GM19463 (cell line): Measurements from ENCODE around the gene ZNF625.

Experiments used
- ATAC-seq: cut with Tn5 transposase; IDR thresholded peaks from one replicate; pipeline ENCODE4 v1.9.1; 2021; ENCODE audit warnings: mild to moderate bottlenecking, moderate library complexity; ENCODE audit not compliant: unreplicated experiment

ZNF625 gene

DNA sequence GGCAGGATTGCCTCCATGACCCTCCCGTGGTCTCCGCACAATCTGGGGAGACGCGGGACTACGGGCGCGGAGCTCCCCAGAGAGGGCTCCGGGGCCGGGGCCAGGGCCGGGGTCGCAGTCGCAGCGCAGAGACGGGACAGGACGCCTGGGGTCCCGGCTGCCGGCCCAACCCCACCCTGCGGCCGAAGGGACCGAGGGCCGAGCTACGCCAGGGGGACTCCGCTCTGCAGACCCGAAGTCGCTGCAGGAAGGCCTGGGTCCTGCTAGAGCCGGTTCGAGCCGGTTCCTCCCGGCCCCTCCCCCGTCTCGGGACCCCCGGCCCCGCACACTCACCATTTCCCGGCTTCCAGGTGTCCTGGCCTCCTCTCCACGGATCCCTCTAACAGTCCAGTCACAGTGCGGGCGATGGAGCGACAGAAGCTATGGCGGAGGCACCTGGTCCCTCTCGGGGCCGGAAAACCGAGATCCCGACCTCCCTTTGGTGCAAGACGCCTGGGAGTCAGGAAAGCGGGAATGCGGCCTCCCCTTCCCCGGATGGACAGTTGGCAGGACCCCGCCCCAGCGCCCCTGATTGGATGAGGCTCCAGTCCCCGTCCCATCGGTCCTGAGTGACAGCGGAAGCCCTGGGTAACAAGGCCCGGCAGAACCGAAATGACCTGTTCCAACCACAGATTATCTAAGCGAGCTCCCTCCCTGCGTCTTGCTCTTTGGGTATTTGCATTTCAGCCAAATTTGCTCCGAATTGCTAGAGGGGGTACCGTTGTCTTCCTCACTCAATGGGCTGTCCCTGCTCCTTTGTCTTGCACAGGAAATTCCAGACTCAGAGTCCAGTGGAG, at the start of gene ZNF625:
Gene ZNF625 (minus strand): TSS at position 512 of the 836 bp plus-strand sequence. CDS start 176 bp downstream, at position 336.
- ATAC-seq, result peak; percentile 73

DNA sequence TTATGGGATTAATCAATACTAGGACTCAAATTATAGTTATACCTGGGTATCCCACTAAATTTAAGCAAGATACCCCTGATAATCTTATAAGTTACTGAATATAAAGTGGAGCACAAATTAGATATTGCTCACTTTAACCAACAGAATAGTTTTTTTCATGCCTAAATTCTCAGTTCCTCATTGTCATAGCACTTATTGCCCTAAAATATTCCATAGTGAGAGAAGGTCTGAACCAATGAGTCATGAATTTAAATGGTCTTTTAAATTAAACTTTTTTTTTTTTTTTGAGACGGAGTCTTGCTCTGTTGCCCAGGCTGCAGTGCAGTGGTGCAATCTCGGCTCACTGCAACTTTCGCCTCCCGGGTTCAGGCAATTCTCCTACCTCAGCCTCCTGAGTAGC, 48.8 kb upstream of the ZNF625 start:
- ATAC-seq, result no peak

DNA sequence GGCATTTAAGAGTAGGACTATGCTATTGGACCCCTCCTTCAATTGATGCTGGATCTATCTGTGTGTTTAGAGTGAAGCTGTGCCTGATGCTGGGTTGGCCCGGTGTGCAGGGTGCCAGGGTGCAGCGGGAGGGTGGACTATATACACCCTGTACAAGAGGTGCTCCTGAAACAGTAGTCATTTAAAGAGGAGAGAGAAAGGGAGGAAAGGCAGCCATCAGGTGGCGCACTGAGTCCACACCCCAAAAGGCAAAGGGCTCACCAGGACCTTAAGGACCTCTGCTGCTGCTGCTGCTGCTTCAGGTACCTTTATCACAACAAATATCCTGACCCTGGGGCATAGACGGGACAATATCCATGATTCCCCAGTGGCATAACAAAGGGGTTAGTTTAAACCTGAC, 45.7 kb upstream of the ZNF625 start:
- ATAC-seq, result no peak

DNA sequence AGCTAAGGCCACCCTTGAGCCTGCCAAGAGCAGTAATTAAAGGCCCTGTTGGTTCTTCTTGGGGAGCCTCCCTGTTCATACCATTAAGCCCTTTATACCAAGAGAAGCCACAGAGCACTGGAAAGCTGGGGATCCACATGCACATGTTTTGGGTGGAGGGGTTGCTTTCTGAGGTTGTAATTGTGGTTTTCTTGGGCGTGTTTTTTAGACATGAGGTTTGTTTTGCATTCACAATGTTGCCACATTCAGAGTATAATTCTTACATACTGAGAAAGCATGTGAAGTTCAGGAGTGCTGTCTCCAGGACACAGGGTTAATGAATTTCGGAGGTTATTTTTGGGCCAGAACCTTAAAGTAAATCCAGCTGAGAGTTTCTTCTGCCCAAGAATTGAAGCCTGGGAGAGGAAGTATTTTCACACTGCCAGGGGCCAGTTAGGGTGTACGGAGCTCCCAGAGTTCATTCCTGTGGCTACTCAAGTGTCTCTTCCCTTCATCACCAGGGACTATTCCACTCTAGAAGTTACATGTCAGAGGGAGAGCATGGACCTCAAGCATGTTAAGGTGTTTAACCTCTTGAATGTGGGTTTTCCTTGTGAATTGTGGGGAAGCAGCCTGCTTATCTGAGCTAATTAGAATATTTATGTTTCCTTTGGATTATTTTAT, 43.4 kb upstream of the ZNF625 start:
- ATAC-seq, result no peak

DNA sequence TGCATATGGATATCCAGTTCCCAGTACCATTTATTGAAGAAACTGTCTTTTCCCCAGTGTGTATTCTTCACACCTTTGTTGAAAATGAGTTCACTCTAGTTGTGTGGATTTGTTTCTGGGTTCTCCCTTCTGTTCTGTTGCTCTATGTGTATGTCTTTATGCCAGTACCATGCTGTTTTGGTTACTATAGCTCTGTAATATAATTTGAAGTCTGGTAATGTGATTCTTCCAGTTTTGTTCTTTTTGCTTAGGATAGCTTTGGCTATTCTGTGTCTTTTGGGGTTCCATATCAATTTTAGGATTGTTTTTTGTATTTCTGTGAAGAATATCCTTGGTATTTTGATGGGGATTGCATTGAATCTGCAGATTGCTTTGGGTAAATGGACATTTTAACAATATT, 41.6 kb upstream of the ZNF625 start:
- ATAC-seq, result no peak

DNA sequence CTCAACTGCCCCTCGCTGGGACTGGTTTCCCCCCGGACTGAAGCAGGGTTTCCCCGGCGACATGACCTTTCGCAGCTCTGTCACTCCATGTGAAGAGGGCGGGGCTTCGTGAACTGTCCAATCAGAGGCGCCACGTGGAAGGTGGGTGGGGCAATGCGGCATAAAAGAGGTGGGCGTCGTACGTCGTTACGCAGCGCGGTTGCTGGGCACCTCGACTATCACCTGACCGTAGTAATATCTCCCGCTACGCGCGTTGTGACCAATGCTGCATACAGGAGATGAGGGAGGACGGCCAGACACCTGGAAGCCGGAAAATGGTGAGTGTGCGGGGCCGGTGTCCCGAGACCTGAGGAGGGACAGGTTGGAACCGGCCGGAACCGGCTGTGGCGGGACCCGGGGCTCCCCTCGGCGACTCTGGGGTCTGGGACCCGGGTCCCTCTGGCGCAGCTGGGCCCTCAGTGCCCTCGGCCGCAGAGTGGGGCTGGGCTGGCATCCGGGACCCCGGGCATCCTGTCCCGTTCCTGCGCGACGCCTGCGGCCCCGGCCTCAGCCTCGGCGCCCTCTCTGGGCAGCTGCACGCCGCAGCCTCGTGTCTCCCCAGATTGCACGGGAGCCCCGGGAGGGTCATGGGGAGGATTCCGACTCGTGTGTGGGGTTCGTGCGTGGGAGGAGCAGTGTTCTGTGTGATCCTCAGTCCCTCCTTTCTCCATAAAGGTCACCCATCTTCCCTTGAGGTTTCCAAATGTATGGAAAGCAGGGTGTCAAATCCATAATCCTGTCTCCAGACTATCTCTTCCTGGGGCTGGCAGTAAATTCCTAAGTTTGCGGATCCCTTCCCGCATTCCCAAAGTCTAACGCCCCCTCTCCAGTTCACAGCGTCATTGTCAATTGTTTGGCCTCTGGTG, 38.5 kb upstream of the ZNF625 start:
- no peak for ATAC-seq

DNA sequence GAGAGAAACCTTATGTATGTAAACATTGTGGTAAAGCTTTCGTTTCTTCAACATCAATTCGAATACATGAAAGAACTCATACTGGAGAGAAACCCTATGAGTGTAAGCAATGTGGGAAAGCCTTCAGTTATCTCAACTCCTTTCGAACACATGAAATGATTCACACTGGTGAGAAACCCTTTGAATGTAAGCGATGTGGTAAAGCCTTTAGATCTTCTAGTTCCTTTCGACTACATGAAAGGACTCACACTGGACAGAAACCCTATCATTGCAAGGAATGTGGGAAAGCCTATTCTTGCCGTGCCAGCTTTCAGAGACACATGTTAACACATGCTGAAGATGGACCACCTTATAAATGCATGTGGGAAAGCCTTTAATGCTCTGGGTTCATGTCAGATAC, 31.1 kb upstream of the ZNF625 start:
- no peak for ATAC-seq

DNA sequence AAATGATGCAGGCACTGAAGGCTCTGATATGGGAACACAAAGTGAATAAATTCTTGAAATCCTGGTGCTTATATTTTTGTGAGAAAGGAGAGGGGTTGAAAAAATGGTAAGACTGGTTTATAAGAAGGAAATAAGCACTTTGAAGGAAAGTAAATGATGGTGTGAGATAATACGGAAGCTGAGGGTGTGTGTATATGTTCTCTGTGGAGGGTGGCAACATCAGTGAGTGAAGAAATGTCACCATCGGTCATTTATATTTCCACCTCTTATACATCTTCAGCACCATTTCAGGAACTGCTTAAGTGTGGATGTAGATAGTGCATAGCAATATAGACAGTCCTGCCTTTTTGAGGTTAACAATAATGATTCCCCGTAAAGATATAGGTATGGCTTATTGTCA, 23.8 kb upstream of the ZNF625 start:
- ATAC-seq, result no peak

DNA sequence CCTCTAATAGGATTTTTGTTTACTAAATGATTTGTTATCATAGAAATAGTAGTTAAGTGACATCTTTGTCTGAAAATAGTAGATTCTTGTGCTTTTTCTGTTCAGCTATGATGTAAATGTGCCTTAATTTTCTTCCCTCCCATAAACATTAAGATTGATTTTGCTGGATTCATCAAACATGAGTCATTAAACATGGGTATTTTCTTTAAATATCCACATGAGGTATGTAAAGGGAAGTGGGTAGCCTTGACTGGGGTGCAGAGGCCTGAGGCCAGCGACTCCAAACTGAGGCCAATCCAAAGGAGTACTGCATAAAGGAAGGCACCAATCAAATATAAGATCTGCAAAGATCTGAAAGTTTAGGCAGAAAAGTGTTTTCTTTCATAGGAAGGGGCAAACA, 10.1 kb upstream of the ZNF625 start:
- no peak for ATAC-seq

DNA sequence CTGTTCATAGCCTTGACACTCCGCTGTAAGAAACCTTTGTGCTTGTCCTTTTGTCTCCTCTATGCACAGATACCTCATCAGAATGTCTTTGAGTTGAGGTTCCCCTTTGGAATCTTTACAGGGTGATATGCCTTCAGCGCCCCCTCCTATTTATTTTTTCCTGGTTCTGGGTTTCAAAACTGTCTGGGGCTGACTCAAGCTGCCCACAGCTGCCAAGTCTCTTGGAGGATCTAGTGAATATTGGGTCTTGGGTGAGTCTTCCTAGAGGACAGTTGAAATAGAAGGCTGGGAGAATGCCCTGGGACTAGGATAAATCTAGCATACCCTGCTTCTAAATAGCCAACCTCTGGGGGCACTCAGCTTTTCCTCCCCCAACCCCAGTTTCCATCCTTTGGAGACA, 7.3 kb upstream of the ZNF625 start:
- ATAC-seq, result no peak

DNA sequence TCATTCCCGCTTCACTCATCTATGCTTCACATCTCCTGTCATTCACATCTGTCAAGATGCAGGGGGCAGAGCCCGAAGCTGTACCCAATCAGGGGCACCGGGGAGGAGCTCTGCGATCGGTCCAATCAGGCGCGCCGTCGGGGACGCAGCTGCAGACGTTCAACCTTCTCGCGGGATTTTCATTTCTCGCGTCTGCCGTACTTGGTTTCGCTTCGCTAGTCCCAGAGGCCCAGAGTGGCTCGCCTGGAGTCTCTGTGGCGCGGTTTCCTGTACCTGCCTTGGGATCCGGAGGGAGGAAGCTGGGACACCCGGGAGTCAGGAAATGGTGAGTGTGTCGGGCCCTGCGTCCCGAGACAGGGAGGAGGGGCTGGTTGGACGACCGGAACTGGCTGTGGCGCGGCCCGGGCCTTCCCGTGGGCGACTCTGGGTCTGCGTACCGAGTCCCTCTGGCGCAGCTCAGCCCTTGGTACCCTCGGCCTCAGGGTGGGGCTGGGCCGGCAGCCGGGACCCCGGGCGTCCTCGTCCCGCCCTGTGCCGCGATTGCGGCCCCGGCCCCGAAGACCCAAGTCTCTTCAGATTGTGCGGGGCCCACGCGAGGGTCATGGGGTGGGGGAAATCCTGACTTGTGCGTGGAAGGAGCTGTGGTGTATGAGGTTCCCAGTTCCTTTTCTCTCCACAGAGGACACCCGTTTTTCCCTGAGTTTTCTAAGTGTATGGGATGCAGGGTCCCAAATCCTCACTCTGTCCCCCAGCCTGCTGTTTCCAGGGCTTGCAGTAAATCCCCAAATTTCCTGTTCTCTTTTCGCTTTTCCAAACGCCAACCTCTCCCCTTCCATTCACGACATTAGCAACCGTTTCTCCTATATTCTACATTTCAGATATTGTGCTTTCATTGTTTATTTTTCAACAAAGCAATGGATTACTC, 6.6 kb upstream of the ZNF625 start, which contains the start of gene ZNF136:
Gene ZNF136 (plus strand): TSS at position 215 of the 925 bp plus-strand sequence. CDS start 108 bp downstream, at position 323.
- peak; percentile 98 for ATAC-seq

DNA sequence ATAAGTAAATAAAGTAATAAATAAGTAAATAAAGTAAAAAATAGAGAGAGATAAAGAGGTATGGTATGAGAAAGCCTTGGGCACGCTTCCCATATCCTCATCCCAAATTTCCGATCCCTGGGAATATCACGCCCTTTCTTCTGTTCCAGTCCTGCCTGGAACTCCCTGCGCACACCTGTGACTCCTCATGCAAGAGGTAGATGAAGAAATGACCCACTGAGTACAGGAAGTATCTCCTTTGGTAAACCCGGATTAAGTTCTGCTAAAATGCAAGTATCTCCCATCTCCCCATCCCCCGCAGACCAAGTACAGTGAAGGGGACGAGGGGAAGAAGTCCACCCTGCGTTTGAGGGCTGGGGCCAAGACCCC, 6.0 kb upstream of the ZNF625 start:
- ATAC-seq, result no peak

DNA sequence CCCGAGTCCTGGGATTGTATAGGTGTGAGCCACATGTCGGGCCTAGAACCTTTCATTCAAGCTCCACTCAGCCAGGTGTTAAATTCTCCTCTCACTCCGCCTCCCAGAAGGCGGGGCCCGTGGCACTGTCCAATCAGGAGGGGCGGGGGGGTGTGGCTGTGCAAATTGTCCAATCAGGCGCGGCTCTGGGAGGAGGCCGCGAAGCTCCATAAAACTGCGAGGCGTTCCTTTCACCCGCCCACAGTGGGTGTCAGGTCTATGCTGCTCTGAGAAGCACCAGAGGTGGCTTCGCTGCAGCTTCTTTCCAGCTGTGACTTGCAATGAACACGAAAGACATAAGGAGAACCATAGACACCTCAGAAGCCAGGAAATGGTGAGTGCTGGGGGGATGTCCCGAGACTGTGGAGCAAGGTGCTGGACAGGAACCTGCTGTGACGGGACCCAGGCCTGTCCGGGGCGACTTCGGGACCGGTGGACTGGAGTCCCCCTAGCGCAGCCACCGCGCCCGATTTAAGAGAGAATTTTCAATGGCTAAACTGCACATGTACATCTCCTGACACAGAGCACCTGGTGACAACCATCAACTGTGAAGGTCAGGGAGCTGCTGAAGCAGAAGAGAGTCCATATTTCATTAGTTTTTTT, 3.4 kb upstream of the ZNF625 start:
- no peak for ATAC-seq

DNA sequence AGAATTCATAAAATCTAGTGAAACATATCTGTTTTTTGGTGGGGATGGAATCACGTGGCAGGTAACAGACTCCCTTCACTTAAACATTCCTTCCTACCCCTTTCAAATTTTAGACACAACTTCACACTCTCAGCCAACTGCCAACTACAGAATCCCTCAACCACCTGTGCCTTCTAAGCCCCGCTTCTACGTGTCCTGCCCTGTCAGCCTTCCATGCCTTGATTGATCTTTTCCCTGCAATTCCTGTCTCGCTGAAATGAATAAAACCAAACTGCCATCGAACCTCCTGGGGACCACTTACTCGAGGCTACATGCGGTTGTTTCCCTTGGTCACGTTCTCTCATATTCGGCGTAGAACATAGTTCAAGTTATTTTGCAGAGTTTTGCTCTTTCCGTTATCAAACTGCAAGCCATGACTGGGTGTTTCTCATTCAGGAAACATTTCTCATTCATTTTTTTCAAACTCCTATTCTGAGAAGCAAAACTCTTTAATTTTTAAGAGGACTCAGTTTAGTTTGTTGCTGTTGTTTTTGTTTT, 1.1 kb downstream of the ZNF625 start:
- no peak for ATAC-seq

DNA sequence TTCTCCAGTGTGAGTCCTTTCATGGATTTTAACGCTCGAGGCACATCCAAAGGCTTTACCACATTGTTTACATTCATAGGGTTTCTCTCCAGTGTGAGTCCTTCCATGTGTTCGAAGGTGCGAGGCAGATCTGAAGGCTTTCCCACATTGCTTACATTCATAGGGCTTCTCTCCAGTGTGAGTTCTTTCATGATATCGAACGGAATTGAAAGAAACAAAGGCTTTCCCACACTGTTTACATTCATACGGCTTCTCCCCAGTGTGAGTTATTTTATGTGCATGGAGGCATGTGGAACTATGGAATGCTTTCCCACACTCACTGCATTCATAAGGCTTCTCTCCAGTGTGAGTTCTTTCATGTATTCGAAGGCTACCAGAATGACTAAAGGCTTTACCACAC, 11.2 kb downstream of the ZNF625 start:
- ATAC-seq, result no peak

DNA sequence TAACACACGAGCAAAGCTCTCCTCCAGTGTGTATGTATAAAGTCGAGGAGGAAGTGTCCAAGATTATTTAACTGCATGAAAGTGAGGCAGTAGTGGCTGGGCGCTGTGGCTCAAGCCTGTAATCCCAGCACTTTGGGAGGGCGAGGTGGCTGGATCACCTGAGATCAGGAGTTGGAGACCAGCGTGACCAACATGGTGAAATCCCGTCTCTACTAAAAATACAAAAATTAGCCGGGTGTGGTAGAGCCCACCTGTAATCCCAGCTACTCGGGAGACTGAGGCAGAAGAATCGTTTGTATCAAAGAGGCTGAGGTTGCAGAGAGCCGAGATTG, 15.2 kb downstream of the ZNF625 start:
- ATAC-seq, result no peak

DNA sequence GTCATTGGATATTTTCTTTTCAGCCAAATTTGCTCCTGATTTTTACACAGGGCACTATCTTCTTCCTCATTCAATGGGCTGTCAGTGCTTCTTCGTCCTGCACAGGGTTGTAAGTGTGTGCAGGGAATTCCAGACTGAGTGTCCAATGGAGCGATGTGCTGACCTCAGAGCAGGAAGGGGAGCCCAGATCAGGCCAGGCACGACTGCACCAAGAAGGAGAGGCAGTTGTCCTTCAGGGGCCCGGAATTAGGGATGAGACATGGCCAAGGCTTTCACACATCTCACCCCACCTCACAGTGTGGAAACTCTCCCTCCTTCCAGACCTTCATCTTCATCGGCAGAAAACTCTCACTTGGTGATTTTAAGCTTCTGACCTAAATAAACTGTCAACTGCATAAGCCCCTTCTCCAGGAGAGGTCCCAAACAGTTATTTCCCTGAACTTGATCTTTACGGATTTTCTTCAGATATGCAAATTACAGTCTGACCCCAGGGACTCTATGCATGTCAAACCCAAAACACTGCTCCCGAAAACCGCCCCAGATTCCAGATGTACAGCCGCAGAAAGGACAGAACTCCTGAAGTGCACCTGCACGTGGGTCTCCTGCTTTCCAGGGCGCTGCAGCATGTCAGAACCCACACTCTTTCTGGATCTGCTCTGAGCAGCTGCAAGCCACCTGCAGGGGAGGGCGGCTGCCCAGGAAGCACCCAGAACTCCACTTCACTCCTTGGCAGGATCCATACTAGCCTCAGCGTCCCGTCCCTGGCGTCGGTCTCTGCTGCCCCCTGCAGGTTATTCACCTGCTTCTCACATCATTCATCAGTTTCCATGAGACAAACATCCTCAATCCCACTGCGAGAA, 15.8 kb downstream of the ZNF625 start:
- ATAC-seq, result peak; percentile 13

DNA sequence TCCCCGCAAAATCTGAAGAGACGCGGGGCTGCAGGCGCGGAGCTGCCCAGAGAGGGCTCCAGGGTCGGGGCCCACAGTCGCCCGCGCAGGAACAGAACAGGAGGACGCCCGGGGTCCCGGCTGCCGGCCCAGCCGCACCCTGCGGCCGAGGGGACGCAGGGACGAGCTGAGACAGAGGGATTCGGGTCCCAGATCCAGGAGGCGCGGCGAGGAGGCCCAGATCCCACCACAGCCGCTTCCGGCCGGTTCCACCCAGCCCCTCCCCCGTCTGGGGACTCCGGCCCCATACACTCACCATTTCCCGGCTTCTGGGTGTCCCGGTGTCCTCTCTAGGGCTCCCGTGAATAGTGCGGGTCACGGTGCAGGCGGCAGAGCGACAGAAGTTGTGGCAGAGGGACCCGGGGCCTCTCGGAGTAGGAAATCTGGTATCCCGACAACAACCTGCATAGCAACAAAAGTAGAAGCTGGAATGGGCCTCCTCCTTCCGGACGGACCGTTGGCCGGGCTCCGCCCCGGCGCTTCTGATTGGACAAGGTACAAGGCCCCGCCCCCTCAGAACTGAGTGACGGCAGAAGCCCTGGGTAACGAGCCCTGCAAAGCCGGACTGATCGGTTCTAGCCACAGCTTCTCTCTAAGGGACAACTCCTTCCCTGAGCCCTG, 16.5 kb downstream of the ZNF625 start, which contains the start of gene ZNF20:
Gene ZNF20 (minus strand): TSS at position 466 of the 660 bp plus-strand sequence. CDS start 168 bp downstream, at position 298.
- peak; percentile 89 for ATAC-seq
